ENCODE data around the gene P2RY10. TPM values are rescaled to one million over a fixed set of nuclear protein-coding genes. Genes with fewer than 3 reads are reported as not detected.

Gene P2RY10, protein sequence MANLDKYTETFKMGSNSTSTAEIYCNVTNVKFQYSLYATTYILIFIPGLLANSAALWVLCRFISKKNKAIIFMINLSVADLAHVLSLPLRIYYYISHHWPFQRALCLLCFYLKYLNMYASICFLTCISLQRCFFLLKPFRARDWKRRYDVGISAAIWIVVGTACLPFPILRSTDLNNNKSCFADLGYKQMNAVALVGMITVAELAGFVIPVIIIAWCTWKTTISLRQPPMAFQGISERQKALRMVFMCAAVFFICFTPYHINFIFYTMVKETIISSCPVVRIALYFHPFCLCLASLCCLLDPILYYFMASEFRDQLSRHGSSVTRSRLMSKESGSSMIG
- not detected in 2 replicates for polyA plus RNA-seq (2011; rRNA removed)
- not detected in 2 replicates for polyA plus RNA-seq (2012; cell fraction: cytosol; rRNA removed)
- polyA plus RNA-seq (2012; cell fraction: nucleus; rRNA removed): not detected in 2 replicates
- not detected in 3 replicates for polyA plus RNA-seq (2017; fragmentation: RNase III; extraction: RNeasy Plus Mini Kit Qiagen cat#74134 plus additional on column Dnase treatment)
- not detected in 2 replicates for polyA minus RNA-seq (2011; rRNA and poly(A)+ RNA removed)

GRCh38 chrX:78945186-78945912 lies at the start of gene P2RY10:
P2RY10 (plus strand) TSS chrX:78945391; CDS start chrX:78960521, 15,130 bp downstream.
- 4% methylated on average over 5 of the region's 5 CpGs for WGBS (ENCODE audit: missing lambda C conversion rate)
- no peak for ATAC-seq

DNA sequence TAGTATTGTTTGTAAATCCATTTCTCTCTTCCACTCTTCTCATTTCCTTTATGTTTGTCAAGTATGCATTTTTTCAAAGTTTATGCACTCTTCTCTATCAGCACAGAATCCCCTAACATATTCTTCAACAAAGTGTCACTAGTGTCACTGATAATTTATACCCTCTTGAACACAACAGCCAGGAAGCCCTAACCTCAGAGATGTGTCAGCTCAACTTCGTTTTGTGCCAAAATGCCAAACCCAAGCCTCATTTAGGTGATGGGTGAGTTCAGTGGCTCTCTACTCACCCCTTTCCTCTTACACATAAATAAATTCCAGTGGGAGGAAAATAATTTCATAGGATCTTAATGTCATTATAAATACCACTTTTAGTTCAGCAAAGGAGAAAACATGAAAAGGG lies 22.4 kb upstream of the P2RY10 start:
- FAIRE-seq (no peak), DNase-seq (ENCODE audit: low read depth in 1 of 2, low spot score in 1 of 2) (no peak), ATAC-seq (no peak)
- Histone ChIP-seq H3K4me2 (no peak overlapping the region), H3K4me3 (no peak overlapping the region), H3K4me1 (no peaks in the 10 kb centered on the region), H3K27ac (no peak overlapping the region), H3K9me3 (no peaks in the 10 kb centered on the region)
- TF ChIP-seq TP53 (CRISPR knock-in tag; IDR thresholded peaks at IDR 0.05) (no peak), BCL3 (IDR thresholded peaks at IDR 0.05) (no peak), RFX5 (IDR thresholded peaks at IDR 0.05) (no peak), ZNF302 (CRISPR knock-in tag; IDR thresholded peaks at IDR 0.05) (no peak), POLR2AphosphoS2 (conservative IDR thresholded peaks at IDR 0.05; ENCODE audit: low read length) (no peak), FOSL2 (IDR thresholded peaks at IDR 0.05) (no peak), FOSL2 (CRISPR knock-in tag; IDR thresholded peaks at IDR 0.05) (no peak), CBX2 (IDR thresholded peaks at IDR 0.05; ENCODE audit: borderline replicate concordance, low read depth) (no peak), FOXS1 (CRISPR knock-in tag; IDR thresholded peaks at IDR 0.05) (no peak), HEYL (CRISPR knock-in tag; IDR thresholded peaks at IDR 0.05) (no peak), JUN (IDR thresholded peaks at IDR 0.05) (no peak), ZSCAN20 (CRISPR knock-in tag; IDR thresholded peaks at IDR 0.05) (no peak), TFCP2L1 (CRISPR knock-in tag; IDR thresholded peaks at IDR 0.05) (no peak), RARB (CRISPR knock-in tag; IDR thresholded peaks at IDR 0.05) (no peak), ESRRA (IDR thresholded peaks at IDR 0.05; ENCODE audit: borderline replicate concordance, low read length) (no peak), PHF8 (IDR thresholded peaks at IDR 0.05; ENCODE audit: borderline replicate concordance, low read depth) (no peak), MYC (IDR thresholded peaks at IDR 0.05; ENCODE audit: borderline replicate concordance, low read length) (no peak)
- TF ChIP-seq, protein P1, sequence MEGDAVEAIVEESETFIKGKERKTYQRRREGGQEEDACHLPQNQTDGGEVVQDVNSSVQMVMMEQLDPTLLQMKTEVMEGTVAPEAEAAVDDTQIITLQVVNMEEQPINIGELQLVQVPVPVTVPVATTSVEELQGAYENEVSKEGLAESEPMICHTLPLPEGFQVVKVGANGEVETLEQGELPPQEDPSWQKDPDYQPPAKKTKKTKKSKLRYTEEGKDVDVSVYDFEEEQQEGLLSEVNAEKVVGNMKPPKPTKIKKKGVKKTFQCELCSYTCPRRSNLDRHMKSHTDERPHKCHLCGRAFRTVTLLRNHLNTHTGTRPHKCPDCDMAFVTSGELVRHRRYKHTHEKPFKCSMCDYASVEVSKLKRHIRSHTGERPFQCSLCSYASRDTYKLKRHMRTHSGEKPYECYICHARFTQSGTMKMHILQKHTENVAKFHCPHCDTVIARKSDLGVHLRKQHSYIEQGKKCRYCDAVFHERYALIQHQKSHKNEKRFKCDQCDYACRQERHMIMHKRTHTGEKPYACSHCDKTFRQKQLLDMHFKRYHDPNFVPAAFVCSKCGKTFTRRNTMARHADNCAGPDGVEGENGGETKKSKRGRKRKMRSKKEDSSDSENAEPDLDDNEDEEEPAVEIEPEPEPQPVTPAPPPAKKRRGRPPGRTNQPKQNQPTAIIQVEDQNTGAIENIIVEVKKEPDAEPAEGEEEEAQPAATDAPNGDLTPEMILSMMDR (IDR thresholded peaks at IDR 0.05): no peak
- TF ChIP-seq, protein P2, sequence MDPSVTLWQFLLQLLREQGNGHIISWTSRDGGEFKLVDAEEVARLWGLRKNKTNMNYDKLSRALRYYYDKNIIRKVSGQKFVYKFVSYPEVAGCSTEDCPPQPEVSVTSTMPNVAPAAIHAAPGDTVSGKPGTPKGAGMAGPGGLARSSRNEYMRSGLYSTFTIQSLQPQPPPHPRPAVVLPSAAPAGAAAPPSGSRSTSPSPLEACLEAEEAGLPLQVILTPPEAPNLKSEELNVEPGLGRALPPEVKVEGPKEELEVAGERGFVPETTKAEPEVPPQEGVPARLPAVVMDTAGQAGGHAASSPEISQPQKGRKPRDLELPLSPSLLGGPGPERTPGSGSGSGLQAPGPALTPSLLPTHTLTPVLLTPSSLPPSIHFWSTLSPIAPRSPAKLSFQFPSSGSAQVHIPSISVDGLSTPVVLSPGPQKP (IDR thresholded peaks at IDR 0.05; ENCODE audit: low read depth, low read length): no peak
- TF ChIP-seq, protein P3, sequence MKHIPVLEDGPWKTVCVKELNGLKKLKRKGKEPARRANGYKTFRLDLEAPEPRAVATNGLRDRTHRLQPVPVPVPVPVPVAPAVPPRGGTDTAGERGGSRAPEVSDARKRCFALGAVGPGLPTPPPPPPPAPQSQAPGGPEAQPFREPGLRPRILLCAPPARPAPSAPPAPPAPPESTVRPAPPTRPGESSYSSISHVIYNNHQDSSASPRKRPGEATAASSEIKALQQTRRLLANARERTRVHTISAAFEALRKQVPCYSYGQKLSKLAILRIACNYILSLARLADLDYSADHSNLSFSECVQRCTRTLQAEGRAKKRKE (CRISPR knock-in tag; IDR thresholded peaks at IDR 0.05; ENCODE audit: low read depth): no peak
- CTCF ChIA-PET: no interaction called here
- WGBS (ENCODE audit: missing lambda C conversion rate): 16% methylated on average over 1 of the region's 1 CpG
- POLR2A ChIA-PET: no interaction called here

More at GRCh38 chrX:78945186-78945912, at the start of gene P2RY10:
- CTCF ChIA-PET: no interaction called here
- POLR2A ChIA-PET: no interaction called here
- no peaks in the 10 kb centered on the region for H3K9me3 ChIP-seq
- no peak within 1 kb of the TSS for H3K4me3 ChIP-seq
- TF ChIP-seq, protein P1 (IDR thresholded peaks at IDR 0.05): no peak
- no peak for TF ChIP-seq ESRRA (IDR thresholded peaks at IDR 0.05; ENCODE audit: borderline replicate concordance, low read length)
- no peak for TF ChIP-seq HEYL (CRISPR knock-in tag; IDR thresholded peaks at IDR 0.05)
- TF ChIP-seq, protein P4, sequence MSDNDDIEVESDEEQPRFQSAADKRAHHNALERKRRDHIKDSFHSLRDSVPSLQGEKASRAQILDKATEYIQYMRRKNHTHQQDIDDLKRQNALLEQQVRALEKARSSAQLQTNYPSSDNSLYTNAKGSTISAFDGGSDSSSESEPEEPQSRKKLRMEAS (IDR thresholded peaks at IDR 0.05): no peak
- no peak for TF ChIP-seq KDM1A (IDR thresholded peaks at IDR 0.05; ENCODE audit: low read depth)
- no peak for TF ChIP-seq JUNB (IDR thresholded peaks at IDR 0.05)
- TF ChIP-seq ZNF302 (CRISPR knock-in tag; IDR thresholded peaks at IDR 0.05): no peak
- no peak for TF ChIP-seq HOXB5 (CRISPR knock-in tag; IDR thresholded peaks at IDR 0.05)
- TF ChIP-seq GATA3 (IDR thresholded peaks at IDR 0.05; ENCODE audit: borderline replicate concordance): no peak
- TF ChIP-seq MAFK (IDR thresholded peaks at IDR 0.05; ENCODE audit: partially characterized antibody): no peak
- TF ChIP-seq RARB (CRISPR knock-in tag; IDR thresholded peaks at IDR 0.05): no peak
- H3K4me1 ChIP-seq: no peaks in the 10 kb centered on the region
- DNase-seq (ENCODE audit: low read depth in 1 of 2, low spot score in 1 of 2) (no peak), FAIRE-seq (no peak)
- H3K4me2 ChIP-seq: no peak within 1 kb of the TSS
- H3K27ac ChIP-seq: no peak within 1 kb of the TSS
